TTC549 (cell line): ENCODE measurements around the gene AKR1C1.
"Not testable (repeated sequence)": the region's sequence is repeated elsewhere in the genome, so short reads cannot be mapped to it uniquely, and the experiment has no call there.

Experiments
- FAIRE-seq: peaks from 2 replicates; lab custom pipeline; 2012; peaks lifted over from hg19 to GRCh38; lab: Jason Lieb, UNC

The AKR1C1 gene

GRCh38 chr10:5019770-5020612 lies 56.8 kb downstream of the AKR1C1 start:
- not testable (repeated sequence) for FAIRE-seq

- FAIRE-seq: not testable (repeated sequence)
These were observed 58.5 kb downstream of the AKR1C1 start for GRCh38 chr10:5021624-5022290.

GRCh38 chr10:5023177-5023805 lies 60.1 kb downstream of the AKR1C1 start:
- FAIRE-seq: no peak

GRCh38 chr10:5025461-5025881 lies 62.3 kb downstream of the AKR1C1 start:
- FAIRE-seq: not testable (repeated sequence)

GRCh38 chr10:5030989-5031388 lies 67.8 kb downstream of the AKR1C1 start:
- no peak for FAIRE-seq

GRCh38 chr10:5031588-5031987 lies 68.4 kb downstream of the AKR1C1 start:
- FAIRE-seq: not testable (repeated sequence)

GRCh38 chr10:5032444-5032843 lies 69.2 kb downstream of the AKR1C1 start:
- FAIRE-seq: not testable (repeated sequence)
